Measurements from ENCODE around the gene PLCL1. TPM values are rescaled to one million over a fixed set of nuclear protein-coding genes. Genes with fewer than 3 reads are reported as not detected.

The PLCL1 gene
- total RNA-seq, 1 donor from 2014 or later: 7.7 TPM

- ATAC-seq: no peak
- intact Hi-C loops (cut with DNase I): no loop called here
- Histone ChIP-seq H3K9me3 (no peaks in the 10 kb centered on the region), H3K36me3 (no peaks in the 10 kb centered on the region), H3K27me3 (no peaks in the 10 kb centered on the region), H3K4me1 (no peaks in the 10 kb centered on the region), H3K27ac (no peak overlapping the region), H3K4me3 (no peak overlapping the region)
- no peak for TF ChIP-seq CTCF (IDR thresholded peaks at IDR 0.05)
- no peak for DNase-seq
These were observed 196.0 kb downstream of the PLCL1 start for GRCh38 chr2:198000417-198000816.

- DNase-seq (no peak), ATAC-seq (no peak)
- Histone ChIP-seq H3K4me3 (no peak overlapping the region), H3K36me3 (no peaks in the 10 kb centered on the region), H3K4me1 (no peaks in the 10 kb centered on the region), H3K9me3 (no peaks in the 10 kb centered on the region), H3K27ac (no peak overlapping the region), H3K27me3 (no peaks in the 10 kb centered on the region)
- intact Hi-C loops (cut with DNase I): no loop called here
- no peak for TF ChIP-seq CTCF (IDR thresholded peaks at IDR 0.05)
These were observed 199.8 kb downstream of the PLCL1 start for GRCh38 chr2:198004173-198004572.

- no peaks in the 10 kb centered on the region for H3K36me3 ChIP-seq
- no peaks in the 10 kb centered on the region for H3K4me1 ChIP-seq
- H3K27ac ChIP-seq: no peak overlapping the region
- TF ChIP-seq CTCF (IDR thresholded peaks at IDR 0.05): no peak
- H3K4me3 ChIP-seq: no peak overlapping the region
- ATAC-seq: no peak
- no peaks in the 10 kb centered on the region for H3K9me3 ChIP-seq
- intact Hi-C loops (cut with DNase I): no loop called here
- no peaks in the 10 kb centered on the region for H3K27me3 ChIP-seq
- DNase-seq: no peak
These were observed 200.8 kb downstream of the PLCL1 start for GRCh38 chr2:198004921-198005829.

- intact Hi-C loops (cut with DNase I): no loop called here
- no peaks in the 10 kb centered on the region for H3K9me3 ChIP-seq
These were observed 202.3 kb downstream of the PLCL1 start for GRCh38 chr2:198006733-198007132.

GRCh38 chr2:198008230-198008629, 203.8 kb downstream of the PLCL1 start:
- Histone ChIP-seq H3K27me3 (no peaks in the 10 kb centered on the region), H3K4me1 (no peaks in the 10 kb centered on the region), H3K27ac (no peak overlapping the region), H3K4me3 (no peak overlapping the region), H3K9me3 (no peaks in the 10 kb centered on the region), H3K36me3 (no peaks in the 10 kb centered on the region)
- DNase-seq: no peak
- no peak for TF ChIP-seq CTCF (IDR thresholded peaks at IDR 0.05)
- no peak for ATAC-seq
- intact Hi-C loops (cut with DNase I): no loop called here

More at GRCh38 chr2:198006733-198007132, 202.3 kb downstream of the PLCL1 start:
- ATAC-seq (no peak), DNase-seq (no peak)
- TF ChIP-seq CTCF (IDR thresholded peaks at IDR 0.05): no peak
- no peak overlapping the region for H3K4me3 ChIP-seq
- no peak overlapping the region for H3K27ac ChIP-seq
- no peaks in the 10 kb centered on the region for H3K36me3 ChIP-seq
- H3K4me1 ChIP-seq: no peaks in the 10 kb centered on the region
- no peaks in the 10 kb centered on the region for H3K27me3 ChIP-seq

Data from upper lobe of right lung (tissue), 1 donor.